Left ventricle myocardium inferior (tissue), 1 donor: ENCODE measurements around the gene CD47. TPM values are rescaled to one million over a fixed set of nuclear protein-coding genes. Genes with fewer than 3 reads are reported as not detected.

Experiments used
- DNase-seq: peaks from one replicate; pipeline ENCODE4 v3.0.0-alpha.2; 2020
- H3K27ac ChIP-seq: fragments of 200-600 bp; replicated peaks from 2 replicates; pipeline ENCODE4 v1.8.0; 2021
- H3K27me3 ChIP-seq: fragments of 200-600 bp; 2 replicates; pipeline ENCODE4 v1.8.0; 2021; ENCODE audit warnings: low read depth
- H3K36me3 ChIP-seq: fragments of 200-600 bp; 2 replicates; pipeline ENCODE4 v1.8.0; 2021
- H3K4me1 ChIP-seq: fragments of 200-600 bp; 2 replicates; pipeline ENCODE4 v1.8.0; 2021
- H3K4me3 ChIP-seq: fragments of 200-600 bp; 2 replicates; pipeline ENCODE4 v1.8.0; 2021; ENCODE audit warnings: mild to moderate bottlenecking, moderate library complexity
- H3K9me3 ChIP-seq: fragments of 200-600 bp; replicated peaks from 2 replicates; pipeline ENCODE4 v1.8.0; 2021
- intact Hi-C: fragments of 100-400 bp; cut with micrococcal nuclease; formaldehyde crosslinking; loops from one replicate; pipeline ENCODE4 v1.11.0; 2022
- total RNA-seq: library from RNA; stranded (reverse); fragmentation: NEBNext Ultra II Directional; extraction: Animal tissue kit (Norgen Biotek cat#: 25700); gene quantifications from one replicate; pipeline ENCODE4 v1.2.1, GENCODE V29; 2021
- TF ChIP-seq, protein P1 (sequence below): fragments of 200-600 bp; IDR thresholded peaks from 2 replicates; pipeline ENCODE4 v1.8.0; 2021; ENCODE audit warnings: antibody characterized with exemption, mild to moderate bottlenecking, borderline replicate concordance
- donor health status: DM: no; HTN: yes; CAD: no; lungs with severe emphysema.

CD47 gene
- total RNA-seq, 1 donor from 2014 or later: 35.9 TPM

DNA sequence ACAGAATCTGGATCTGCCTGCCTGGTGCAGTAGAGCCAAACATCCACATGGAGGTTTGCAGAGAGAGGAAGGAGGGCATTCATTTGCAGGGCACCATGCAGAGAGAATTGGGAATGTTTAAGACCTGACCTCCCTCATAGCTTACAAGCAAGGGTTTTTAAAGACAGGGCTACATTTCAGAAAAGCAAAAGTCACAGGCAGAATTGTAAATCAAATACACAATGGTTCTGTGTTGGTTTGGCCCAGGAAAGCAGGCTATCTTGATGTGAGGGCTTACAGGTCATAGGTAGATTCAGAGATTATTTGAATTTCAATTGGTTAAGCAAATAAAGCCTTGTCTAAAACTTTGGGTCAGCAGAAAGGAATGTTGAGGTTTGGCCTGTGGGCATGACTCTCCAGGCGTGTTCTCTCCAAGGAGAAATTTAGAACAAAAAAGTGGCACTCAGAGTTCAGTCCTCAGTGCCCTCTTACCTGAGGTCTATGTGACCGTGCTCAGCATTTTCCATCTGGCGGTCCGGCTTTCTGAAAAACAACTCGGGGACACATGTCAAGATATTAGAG is 91.5 kb downstream of the CD47 start:
- H3K27ac ChIP-seq: no peak overlapping the region
- TF ChIP-seq, protein P1, sequence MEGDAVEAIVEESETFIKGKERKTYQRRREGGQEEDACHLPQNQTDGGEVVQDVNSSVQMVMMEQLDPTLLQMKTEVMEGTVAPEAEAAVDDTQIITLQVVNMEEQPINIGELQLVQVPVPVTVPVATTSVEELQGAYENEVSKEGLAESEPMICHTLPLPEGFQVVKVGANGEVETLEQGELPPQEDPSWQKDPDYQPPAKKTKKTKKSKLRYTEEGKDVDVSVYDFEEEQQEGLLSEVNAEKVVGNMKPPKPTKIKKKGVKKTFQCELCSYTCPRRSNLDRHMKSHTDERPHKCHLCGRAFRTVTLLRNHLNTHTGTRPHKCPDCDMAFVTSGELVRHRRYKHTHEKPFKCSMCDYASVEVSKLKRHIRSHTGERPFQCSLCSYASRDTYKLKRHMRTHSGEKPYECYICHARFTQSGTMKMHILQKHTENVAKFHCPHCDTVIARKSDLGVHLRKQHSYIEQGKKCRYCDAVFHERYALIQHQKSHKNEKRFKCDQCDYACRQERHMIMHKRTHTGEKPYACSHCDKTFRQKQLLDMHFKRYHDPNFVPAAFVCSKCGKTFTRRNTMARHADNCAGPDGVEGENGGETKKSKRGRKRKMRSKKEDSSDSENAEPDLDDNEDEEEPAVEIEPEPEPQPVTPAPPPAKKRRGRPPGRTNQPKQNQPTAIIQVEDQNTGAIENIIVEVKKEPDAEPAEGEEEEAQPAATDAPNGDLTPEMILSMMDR: no peak
- intact Hi-C loops: no loop called here

DNA sequence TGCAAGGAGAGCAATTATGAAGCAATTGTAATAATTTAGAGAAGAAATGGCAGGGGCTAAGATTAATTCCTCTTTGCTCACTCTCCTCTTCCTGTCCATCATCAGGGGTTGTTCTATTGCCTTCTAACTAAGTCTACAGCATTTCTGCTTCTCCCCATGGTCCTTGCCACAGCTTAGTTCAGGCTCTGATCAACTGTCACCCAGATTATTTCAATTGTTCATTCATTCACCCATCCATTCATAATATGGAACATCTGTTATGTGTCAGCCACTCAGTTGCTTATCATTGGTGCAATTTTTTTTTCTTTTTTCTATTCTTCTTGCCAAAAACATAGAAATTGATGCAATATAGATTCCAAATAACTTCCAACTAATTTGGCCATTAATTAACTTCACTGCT is 93.2 kb downstream of the CD47 start:
- no peaks in the 10 kb centered on the region for H3K36me3 ChIP-seq
- no peaks in the 10 kb centered on the region for H3K27me3 ChIP-seq
- DNase-seq: no peak
- peaks cover 8% of the 10 kb centered on the region for H3K4me1 ChIP-seq
- H3K27ac ChIP-seq: no peak overlapping the region
- no peaks in the 10 kb centered on the region for H3K9me3 ChIP-seq
- no peak overlapping the region for H3K4me3 ChIP-seq
- intact Hi-C loops: no loop called here
- TF ChIP-seq, protein P1: no peak

More for the DNA sequence above, 91.5 kb downstream of the CD47 start:
- H3K4me1 ChIP-seq: peaks cover 8% of the 10 kb centered on the region
- H3K36me3 ChIP-seq: no peaks in the 10 kb centered on the region
- no peaks in the 10 kb centered on the region for H3K27me3 ChIP-seq
- H3K4me3 ChIP-seq: no peak overlapping the region
- no peaks in the 10 kb centered on the region for H3K9me3 ChIP-seq
- no peak for DNase-seq

DNA sequence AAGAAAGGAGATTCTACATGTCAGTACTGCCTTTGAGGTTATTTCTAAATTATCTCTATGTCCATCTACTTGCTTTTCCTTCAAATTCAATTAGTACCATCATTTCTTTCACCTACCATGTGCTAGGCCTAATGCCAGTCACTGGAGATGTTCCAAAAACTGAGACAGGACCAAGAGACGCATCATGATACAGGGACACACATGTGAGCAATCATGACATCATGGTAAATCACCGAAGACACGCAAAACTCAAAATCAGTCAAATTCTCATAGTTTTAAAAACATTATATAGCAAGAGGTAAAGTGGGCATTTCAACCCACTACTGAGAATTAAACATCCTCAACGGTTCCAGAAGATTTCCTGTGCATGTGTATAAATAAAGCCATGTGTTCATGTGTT is 95.0 kb downstream of the CD47 start:
- H3K27ac ChIP-seq: no peak overlapping the region
- TF ChIP-seq, protein P1: no peak
- intact Hi-C loops: no loop called here

DNA sequence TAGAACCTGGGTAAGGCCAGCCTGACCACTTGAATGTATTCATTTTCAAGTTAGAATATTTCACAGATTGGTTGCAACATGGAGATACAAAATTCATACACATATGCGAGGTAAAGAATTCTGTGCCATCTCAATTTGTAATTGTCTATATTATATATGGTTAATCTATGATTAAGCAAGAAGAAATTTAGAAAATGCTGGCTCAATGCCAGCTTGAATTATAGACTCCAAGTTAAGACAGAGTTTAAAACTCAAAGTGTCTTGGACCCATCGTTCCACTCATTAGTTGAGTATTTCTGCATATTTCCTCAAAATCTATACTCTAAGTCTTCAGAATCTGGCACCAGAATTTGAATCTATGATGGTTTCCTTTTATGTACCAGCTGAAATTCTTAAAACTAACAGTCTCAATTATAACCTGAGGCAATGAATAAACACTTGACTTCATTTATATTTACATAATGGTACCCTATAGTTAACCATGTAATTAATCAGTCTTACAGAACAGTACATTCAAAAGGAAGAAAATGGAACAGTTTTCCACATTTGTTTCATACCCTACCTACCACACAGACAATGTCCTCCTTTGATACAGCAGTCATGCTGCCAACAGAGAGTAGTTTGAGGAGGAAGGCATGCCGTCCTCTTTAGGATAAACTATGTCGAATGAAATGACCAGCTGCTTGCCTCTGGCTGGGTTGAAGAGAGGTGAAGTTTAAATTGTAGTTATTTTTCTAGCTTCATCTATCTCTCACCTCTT is 95.7 kb downstream of the CD47 start:
- no peak for DNase-seq
- TF ChIP-seq, protein P1: no peak
- no peaks in the 10 kb centered on the region for H3K4me1 ChIP-seq
- no peaks in the 10 kb centered on the region for H3K27me3 ChIP-seq
- no peak overlapping the region for H3K27ac ChIP-seq
- intact Hi-C loops: no loop called here
- no peak overlapping the region for H3K4me3 ChIP-seq
- no peaks in the 10 kb centered on the region for H3K9me3 ChIP-seq
- no peaks in the 10 kb centered on the region for H3K36me3 ChIP-seq

More for the DNA sequence above, 95.0 kb downstream of the CD47 start:
- no peak for DNase-seq
- Histone ChIP-seq H3K4me1 (no peaks in the 10 kb centered on the region), H3K27me3 (no peaks in the 10 kb centered on the region), H3K36me3 (no peaks in the 10 kb centered on the region), H3K9me3 (no peaks in the 10 kb centered on the region), H3K4me3 (no peak overlapping the region)

DNA sequence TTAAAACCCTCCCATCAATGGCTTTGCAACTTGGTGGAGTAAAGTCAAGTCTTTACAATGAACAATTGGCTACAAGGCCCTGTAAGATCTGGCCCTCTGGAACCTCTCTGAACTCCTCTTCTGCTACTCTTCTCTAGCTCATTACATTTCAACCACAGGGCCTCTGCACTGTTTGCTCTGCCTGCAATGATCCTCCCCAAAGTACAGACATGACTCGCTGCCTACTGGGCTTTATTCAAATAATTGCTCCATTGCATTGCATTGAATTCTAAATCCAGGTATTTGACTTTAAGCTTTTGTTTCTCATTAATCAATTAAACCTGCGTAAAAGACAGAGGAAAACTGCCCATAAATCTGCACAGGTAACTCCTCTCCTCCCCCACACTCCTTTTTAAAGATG is 96.7 kb downstream of the CD47 start:
- no peaks in the 10 kb centered on the region for H3K9me3 ChIP-seq
- no peaks in the 10 kb centered on the region for H3K4me1 ChIP-seq
- TF ChIP-seq, protein P1: no peak
- intact Hi-C loops: no loop called here
- H3K4me3 ChIP-seq: no peak overlapping the region
- no peak for DNase-seq
- H3K27me3 ChIP-seq: no peaks in the 10 kb centered on the region
- H3K36me3 ChIP-seq: no peaks in the 10 kb centered on the region
- H3K27ac ChIP-seq: no peak overlapping the region
